GM18858 (cell line): ENCODE data around the gene STRADA.
"Not testable (repeated sequence)": the region's sequence is repeated elsewhere in the genome, so short reads cannot be mapped to it uniquely, and the experiment has no call there.

ENCODE experiments used
- ATAC-seq: cut with Tn5 transposase; IDR thresholded peaks from one replicate; pipeline ENCODE4 v1.9.1; 2021; ENCODE audit not compliant: unreplicated experiment

STRADA gene

DNA sequence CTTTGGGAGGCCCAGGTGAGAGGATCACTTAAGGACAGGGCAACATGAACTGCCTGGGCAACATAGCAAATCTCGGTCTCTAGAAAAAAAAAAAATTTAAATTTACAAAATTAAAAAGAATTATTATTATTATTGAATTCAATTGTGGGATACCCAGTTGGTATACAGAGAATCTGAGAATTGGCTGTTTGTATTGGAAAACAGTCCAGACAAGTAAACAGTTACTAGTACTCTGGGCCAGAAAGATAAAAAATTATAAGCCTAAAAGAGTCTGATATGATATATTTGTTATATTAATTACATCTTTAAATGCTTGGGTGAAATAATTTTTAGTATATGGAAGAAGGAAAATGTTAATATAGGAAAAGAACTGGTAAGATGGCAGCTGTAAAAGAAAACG lies 16.8 kb upstream of the STRADA start:
- ATAC-seq, result no peak

- ATAC-seq, result no peak
Measured at GRCh38 chr17:63754046-63754445, 12.4 kb upstream of the STRADA start.

DNA sequence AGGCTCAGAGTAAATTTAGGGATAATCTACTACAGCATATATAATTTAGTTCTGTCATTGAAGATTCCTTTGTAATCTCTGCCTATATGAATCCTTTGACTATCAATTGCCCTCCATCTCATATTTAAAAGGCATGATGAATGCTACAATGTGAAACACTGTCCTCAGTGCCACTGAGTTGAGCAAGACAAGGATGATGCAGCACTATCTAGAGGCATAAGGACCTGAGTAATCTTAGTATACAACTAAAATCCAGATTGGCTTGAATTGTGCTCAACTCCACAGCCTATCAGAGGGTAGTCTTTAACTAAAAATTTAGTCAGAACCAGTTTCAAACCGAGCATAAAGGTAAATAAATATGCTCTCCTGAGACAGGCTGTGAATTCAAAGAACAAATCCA lies 11.6 kb upstream of the STRADA start:
- ATAC-seq, result no peak

- no peak for ATAC-seq
Measured at GRCh38 chr17:63752707-63753106, 11.1 kb upstream of the STRADA start.

DNA sequence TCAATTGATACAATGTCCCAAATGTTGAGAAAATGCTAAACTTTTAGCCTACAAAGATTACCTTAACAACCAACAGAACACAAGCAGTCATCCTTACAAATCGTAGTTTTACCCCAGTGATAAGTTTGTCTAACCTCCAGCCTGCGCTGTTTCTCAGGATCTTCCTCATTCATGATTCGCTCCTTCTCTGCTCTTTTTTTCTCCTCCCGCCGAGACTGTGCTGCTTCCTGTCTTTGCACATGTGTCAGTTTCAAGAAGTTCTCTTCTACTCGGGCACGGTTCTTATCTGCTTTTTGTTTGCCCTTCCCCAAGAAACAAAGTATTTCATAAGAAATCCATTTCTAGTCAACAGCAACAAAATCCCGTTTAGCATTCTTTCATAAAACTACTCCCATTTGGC lies 10.2 kb upstream of the STRADA start:
- no peak for ATAC-seq

DNA sequence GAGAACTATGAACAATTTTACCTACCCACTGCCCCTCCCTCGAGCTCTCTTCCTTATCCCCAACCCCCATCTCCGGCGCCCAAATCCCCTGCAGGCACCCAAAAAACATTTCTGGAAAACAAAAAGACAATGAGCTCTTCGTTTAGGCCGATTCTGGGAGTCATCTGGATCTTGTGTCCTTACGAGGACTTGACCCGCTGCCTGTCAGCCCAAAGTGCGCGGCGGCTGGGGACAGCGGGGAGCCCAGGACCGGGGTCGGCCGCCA lies 524 bp downstream of the STRADA start:
- peak; percentile 1 for ATAC-seq

- ATAC-seq, result no peak
Measured at GRCh38 chr17:63740464-63741142, 996 bp downstream of the STRADA start.

GRCh38 chr17:63735691-63736090 lies 5.9 kb downstream of the STRADA start:
- ATAC-seq, result no peak

GRCh38 chr17:63722403-63722802 lies 19.2 kb downstream of the STRADA start:
- ATAC-seq, result no peak

DNA sequence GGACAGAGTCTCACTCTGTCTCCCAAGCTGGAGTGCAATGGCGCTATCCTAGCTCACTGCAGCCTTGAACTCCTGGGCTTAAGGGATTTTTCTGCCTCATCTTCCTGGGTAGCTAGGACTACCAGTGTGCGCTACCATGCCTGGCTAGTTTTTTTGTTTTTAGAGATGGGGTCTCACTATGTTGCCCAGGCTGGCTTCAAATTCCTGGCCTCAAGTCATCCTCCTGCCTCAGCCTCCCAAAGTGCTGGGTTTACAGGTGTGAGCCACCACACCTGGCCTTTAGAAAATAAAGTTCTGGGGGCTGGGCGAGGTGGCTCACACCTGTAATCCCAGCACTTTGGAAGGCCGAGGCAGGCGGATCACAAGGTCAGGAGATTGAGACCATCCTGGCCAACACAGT lies 21.4 kb downstream of the STRADA start:
- ATAC-seq, result not testable (repeated sequence)

DNA sequence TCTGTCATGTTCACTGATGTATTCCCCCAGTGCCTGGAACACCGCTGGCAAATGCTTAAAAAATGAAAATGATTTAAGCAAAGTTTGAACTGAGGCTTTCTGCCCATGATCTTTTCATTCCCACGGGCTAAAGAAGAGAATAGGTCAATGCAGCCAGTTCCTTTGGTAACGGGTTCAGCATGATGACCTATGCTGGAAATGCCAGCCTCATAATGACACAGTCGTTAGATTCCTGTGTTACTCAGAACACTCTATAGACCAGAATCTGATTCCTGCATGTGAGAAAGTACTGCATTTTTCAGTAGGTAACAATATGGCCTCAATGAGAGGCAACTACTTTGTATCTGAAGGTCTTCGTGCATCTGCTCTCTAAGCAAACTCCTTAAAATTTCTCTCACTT lies 22.6 kb downstream of the STRADA start:
- ATAC-seq, result no peak

DNA sequence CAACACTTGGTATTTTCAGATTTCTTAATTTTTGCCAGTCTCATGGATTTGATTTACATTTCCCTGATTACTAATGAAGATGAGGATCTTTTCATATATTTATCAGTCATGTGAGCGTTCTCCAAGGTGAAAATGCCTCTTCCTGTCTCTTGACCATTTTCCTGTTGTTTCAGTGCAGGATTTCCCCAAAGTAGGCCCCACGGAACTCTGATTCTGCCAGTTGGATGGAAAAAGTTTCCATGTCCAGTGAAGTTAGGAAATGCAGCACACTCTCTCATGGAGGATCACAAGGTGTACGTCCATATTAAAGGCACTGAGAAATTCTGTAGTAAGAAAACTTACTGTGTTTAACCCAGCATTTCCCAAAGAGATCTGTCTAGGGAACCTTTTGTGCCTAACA lies 25.2 kb downstream of the STRADA start:
- ATAC-seq, result no peak

GRCh38 chr17:63714550-63715277 lies 26.9 kb downstream of the STRADA start:
- no peak for ATAC-seq

GRCh38 chr17:63709110-63709509 lies 32.5 kb downstream of the STRADA start:
- no peak for ATAC-seq

DNA sequence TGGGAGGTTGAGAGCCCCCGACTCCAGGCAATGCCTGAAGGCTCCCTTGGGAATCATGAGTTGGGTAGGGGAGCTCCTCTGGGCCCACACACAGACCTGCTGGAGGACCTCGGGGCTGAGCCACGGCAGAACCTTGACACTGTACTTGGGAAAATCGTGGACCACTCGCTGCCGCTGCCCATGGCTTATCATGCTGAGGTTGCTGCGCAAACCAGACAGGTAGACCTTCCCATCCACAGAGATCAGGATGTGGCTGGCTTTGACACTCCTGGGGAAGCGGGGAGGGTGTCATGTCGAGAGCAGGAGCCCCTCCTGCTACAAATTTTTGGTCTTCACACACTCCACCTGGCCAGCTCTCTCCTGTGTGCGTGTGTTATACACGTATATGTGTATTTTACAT lies 34.4 kb downstream of the STRADA start:
- no peak for ATAC-seq

DNA sequence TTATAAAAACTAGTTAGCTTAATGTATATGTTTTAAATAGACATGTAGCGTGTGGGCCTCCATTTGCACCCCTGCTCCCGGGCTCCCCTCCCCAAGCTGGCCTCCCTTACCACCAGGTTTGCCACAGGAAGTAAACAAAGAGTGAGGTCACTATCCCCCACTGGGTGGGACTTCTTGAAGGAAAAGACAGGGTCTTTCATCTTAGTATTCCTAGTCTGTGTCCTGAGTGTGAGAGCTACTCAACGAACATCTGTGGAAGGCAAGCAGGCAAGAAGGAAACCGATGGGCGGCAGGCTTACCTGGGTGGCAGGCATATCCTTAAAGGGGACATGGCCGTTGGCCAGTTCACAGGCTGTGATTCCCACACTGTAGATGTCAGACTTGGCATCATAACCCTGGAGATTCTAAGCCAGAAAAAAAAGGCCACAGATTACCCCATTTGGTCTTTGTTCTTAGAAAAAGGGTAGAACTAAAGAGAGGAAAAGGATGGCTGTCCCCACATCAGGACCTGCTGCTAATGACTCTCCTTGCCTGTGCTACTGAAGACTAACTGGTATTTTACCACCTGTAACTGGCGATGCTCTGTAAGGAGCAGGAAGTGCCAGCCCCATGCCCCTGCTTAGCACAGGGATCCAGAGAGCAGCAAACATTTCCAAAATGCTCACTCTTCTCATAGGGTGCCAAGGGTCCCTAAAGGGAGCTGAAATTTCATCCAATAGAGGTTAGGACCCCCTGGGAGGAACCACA lies 35.1 kb downstream of the STRADA start:
- no peak for ATAC-seq

- ATAC-seq, result no peak
Measured at GRCh38 chr17:63705657-63706056, 35.9 kb downstream of the STRADA start.

GRCh38 chr17:63704836-63705235 lies 36.8 kb downstream of the STRADA start:
- ATAC-seq, result no peak

DNA sequence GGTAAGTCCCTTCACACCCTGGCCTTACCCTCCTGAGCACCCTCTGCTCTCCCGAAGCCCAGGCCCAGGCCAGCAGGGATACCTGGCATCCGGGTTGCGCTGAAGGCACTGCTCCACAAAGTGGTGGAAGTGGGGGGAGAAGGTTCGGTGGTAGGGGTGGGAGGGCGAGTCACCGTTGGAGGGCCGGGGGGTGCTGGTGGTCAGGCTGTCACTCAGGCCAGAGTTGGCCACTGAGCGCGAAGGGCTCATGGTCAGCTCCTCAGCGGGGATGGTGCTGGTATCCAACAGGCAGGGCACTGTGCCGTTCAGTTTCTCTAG lies 37.4 kb downstream of the STRADA start:
- no peak for ATAC-seq

GRCh38 chr17:63703556-63704258 lies 37.9 kb downstream of the STRADA start:
- ATAC-seq, result no peak

GRCh38 chr17:63703029-63703428 lies 38.6 kb downstream of the STRADA start:
- ATAC-seq, result no peak

DNA sequence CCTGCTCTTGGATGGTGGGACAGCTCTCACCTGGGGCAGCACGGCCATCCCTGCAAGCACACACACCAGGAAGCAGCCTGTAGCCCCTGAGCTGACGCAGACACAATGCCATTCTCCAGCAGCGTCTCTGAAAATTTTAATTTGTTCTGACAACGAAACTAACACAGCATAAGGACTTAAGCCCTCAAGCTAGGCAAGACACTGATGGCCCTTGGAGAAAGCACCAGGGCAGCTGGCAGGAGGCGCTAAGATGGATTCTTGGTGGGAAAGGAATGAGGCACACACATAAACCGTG lies 38.9 kb downstream of the STRADA start:
- ATAC-seq, result no peak
